ENCODE results near the gene ACP7.

DNA sequence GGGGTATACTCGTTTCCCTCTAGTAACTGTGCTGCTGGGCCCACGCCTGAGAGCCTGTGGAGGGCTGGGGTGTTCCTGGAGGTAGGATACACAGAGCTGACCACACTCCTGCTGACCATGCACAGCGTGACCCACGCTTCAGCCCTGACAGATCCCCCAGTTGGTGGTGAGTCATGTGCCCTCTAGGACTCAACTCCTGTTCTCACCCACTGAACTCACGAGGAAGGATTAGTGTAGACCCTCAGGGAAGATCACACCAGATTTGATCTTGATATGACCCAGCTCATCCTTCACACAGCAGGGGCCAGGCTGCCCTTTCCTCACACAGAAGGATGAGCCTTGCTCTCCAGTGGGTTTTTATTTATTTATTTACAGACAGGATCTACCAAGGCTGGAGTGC lies 13.3 kb upstream of the ACP7 start:
- TF ChIP-seq ZNF70 (CRISPR knock-in tag; IDR thresholded peaks at IDR 0.05) (no peak), RARB (CRISPR knock-in tag; IDR thresholded peaks at IDR 0.05) (no peak), GLIS3 (CRISPR knock-in tag; IDR thresholded peaks at IDR 0.05) (no peak), ESRRG (CRISPR knock-in tag; IDR thresholded peaks at IDR 0.05) (no peak), OSR1 (CRISPR knock-in tag; IDR thresholded peaks at IDR 0.05) (no peak), ISL1 (CRISPR knock-in tag; IDR thresholded peaks at IDR 0.05) (no peak), TOX (CRISPR knock-in tag; IDR thresholded peaks at IDR 0.05; ENCODE audit: borderline replicate concordance) (no peak), ARNTL (CRISPR knock-in tag; IDR thresholded peaks at IDR 0.05; ENCODE audit: borderline replicate concordance, low read depth) (no peak), BACH2 (CRISPR knock-in tag; IDR thresholded peaks at IDR 0.05; ENCODE audit: borderline replicate concordance) (no peak), CSDC2 (CRISPR knock-in tag; IDR thresholded peaks at IDR 0.05) (no peak), ZNF565 (CRISPR knock-in tag; conservative IDR thresholded peaks at IDR 0.05; ENCODE audit: low read depth) (no peak)
- TF ChIP-seq, protein P1, sequence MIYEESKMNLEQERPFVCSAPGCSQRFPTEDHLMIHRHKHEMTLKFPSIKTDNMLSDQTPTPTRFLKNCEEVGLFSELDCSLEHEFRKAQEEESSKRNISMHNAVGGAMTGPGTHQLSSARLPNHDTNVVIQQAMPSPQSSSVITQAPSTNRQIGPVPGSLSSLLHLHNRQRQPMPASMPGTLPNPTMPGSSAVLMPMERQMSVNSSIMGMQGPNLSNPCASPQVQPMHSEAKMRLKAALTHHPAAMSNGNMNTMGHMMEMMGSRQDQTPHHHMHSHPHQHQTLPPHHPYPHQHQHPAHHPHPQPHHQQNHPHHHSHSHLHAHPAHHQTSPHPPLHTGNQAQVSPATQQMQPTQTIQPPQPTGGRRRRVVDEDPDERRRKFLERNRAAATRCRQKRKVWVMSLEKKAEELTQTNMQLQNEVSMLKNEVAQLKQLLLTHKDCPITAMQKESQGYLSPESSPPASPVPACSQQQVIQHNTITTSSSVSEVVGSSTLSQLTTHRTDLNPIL (CRISPR knock-in tag; IDR thresholded peaks at IDR 0.05; ENCODE audit: low read depth) = no peak
- TF ChIP-seq, protein P2, sequence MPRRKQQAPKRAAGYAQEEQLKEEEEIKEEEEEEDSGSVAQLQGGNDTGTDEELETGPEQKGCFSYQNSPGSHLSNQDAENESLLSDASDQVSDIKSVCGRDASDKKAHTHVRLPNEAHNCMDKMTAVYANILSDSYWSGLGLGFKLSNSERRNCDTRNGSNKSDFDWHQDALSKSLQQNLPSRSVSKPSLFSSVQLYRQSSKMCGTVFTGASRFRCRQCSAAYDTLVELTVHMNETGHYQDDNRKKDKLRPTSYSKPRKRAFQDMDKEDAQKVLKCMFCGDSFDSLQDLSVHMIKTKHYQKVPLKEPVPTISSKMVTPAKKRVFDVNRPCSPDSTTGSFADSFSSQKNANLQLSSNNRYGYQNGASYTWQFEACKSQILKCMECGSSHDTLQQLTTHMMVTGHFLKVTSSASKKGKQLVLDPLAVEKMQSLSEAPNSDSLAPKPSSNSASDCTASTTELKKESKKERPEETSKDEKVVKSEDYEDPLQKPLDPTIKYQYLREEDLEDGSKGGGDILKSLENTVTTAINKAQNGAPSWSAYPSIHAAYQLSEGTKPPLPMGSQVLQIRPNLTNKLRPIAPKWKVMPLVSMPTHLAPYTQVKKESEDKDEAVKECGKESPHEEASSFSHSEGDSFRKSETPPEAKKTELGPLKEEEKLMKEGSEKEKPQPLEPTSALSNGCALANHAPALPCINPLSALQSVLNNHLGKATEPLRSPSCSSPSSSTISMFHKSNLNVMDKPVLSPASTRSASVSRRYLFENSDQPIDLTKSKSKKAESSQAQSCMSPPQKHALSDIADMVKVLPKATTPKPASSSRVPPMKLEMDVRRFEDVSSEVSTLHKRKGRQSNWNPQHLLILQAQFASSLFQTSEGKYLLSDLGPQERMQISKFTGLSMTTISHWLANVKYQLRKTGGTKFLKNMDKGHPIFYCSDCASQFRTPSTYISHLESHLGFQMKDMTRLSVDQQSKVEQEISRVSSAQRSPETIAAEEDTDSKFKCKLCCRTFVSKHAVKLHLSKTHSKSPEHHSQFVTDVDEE (CRISPR knock-in tag; IDR thresholded peaks at IDR 0.05) = no peak
